Neural progenitor cell (in vitro differentiated cells): ENCODE results near the gene DRD2. TPM values are rescaled to one million over a fixed set of nuclear protein-coding genes. Genes with fewer than 3 reads are reported as not detected.

ENCODE experiments used
- DNase-seq: peaks from one replicate; pipeline ENCODE4 v3.0.0-alpha.2; 2016; ENCODE audit warnings: low spot score
- H2AFZ ChIP-seq: fragments of 200-600 bp; sonication (generic); replicated peaks from 2 replicates; pipeline ENCODE4 v1.6.1; 2016; ENCODE audit warnings: antibody characterized with exemption
- H3F3A ChIP-seq: fragments of 200-600 bp; sonication (generic); 2 replicates; pipeline ENCODE4 v1.6.1; 2016; ENCODE audit warnings: antibody characterized with exemption, low read depth
- H3K27ac ChIP-seq: fragments of 200-600 bp; sonication (generic); 2 replicates; pipeline ENCODE4 v1.5.1; 2016; ENCODE audit warnings: mild to moderate bottlenecking
- H3K27me3 ChIP-seq: fragments of 200-600 bp; sonication (generic); 2 replicates; pipeline ENCODE4 v1.6.1; 2016; ENCODE audit warnings: mild to moderate bottlenecking, moderate library complexity
- H3K36me3 ChIP-seq: fragments of 200-600 bp; sonication (generic); 2 replicates; pipeline ENCODE4 v1.5.1; 2016
- H3K4me1 ChIP-seq: fragments of 200-600 bp; sonication (generic); 2 replicates; pipeline ENCODE4 v1.6.1; 2016; ENCODE audit warnings: mixed run types
- H3K4me2 ChIP-seq: fragments of 200-600 bp; sonication (generic); 2 replicates; pipeline ENCODE4 v1.6.1; 2016
- H3K4me3 ChIP-seq: fragments of 200-600 bp; sonication (generic); 2 replicates; pipeline ENCODE4 v1.5.1; 2016
- H3K79me2 ChIP-seq: fragments of 200-600 bp; sonication (generic); 2 replicates; pipeline ENCODE4 v1.6.1; 2016; ENCODE audit warnings: low read depth
- H3K9ac ChIP-seq: fragments of 200-600 bp; sonication (generic); 2 replicates; pipeline ENCODE4 v1.6.1; 2016
- H3K9me3 ChIP-seq: fragments of 200-600 bp; sonication (generic); 2 replicates; pipeline ENCODE4 v1.5.1; 2016; ENCODE audit warnings: low read depth
- H4K20me1 ChIP-seq: fragments of 200-600 bp; sonication (generic); 2 replicates; pipeline ENCODE4 v1.6.1; 2016; ENCODE audit warnings: low read depth
- H3K27ac Mint-ChIP-seq: 3 replicates; pipeline ENCODE4 v1.8.0; 2021; ENCODE audit warnings: mixed read lengths
- H3K27me3 Mint-ChIP-seq: 2 replicates; pipeline ENCODE4 v1.8.0; 2022; ENCODE audit warnings: low read depth, mild to moderate bottlenecking, inconsistent platforms, moderate library complexity, mixed read lengths; ENCODE audit not compliant: insufficient read depth
- H3K36me3 Mint-ChIP-seq: 3 replicates; pipeline ENCODE4 v1.8.0; 2021; ENCODE audit warnings: mixed read lengths
- H3K4me1 Mint-ChIP-seq: 3 replicates; pipeline ENCODE4 v1.8.0; 2021; ENCODE audit warnings: mixed read lengths
- H3K4me3 Mint-ChIP-seq: 3 replicates; pipeline ENCODE4 v1.8.0; 2021; ENCODE audit warnings: mild to moderate bottlenecking, moderate library complexity, mixed read lengths
- H3K9me3 Mint-ChIP-seq: 3 replicates; pipeline ENCODE4 v1.8.0; 2020; ENCODE audit warnings: mixed read lengths
- EZH2 ChIP-seq: fragments of 200-600 bp; sonication (generic); IDR thresholded peaks from 2 replicates; pipeline ENCODE4 v1.6.1; 2017; ENCODE audit warnings: antibody characterized with exemption, mild to moderate bottlenecking, moderate library complexity
- EZH2phosphoT487 ChIP-seq: fragments of 200-600 bp; sonication (generic); IDR thresholded peaks from 2 replicates; pipeline ENCODE4 v1.6.1; 2017; ENCODE audit warnings: antibody characterized with exemption
- total RNA-seq: library from RNA; depleted of rRNA; stranded (reverse); fragments of >200 nt; gene quantifications from 2 replicates; pipeline ENCODE4 v1.2.3, GENCODE V29; 2015; ENCODE audit warnings: low replicate concordance
- TF ChIP-seq, protein P1 (sequence below): fragments of 200-600 bp; sonication (generic); IDR thresholded peaks from 2 replicates; pipeline ENCODE4 v1.5.1; 2017; ENCODE audit warnings: antibody characterized with exemption, mild to moderate bottlenecking

Gene DRD2
- total RNA-seq, 1 donor from 2014 or later: 0.21 TPM

DNA sequence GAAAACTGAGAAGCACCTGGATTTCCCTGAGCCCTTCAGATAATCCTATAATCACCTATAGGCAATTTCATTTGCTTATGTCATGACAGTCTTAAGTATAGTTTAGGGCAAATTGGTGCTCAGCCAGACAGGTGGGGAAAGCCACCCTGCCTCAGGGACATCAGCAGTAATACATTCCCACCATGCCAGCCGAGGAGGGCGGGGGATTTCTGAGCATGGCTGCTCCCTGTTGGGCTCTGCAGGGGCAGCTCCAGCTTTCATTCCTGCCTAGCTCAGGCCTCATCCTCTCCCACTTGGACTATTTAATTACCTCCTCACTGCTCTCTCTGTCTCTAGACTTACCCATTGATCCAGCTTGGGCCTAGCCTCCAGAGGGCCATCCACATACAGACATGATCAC is 9.0 kb upstream of the DRD2 start:
- H3F3A ChIP-seq: no peaks in the 10 kb centered on the region
- H3K36me3 ChIP-seq: no peaks in the 10 kb centered on the region
- H3K4me3 Mint-ChIP-seq: no peak overlapping the region
- H3K9me3 ChIP-seq: no peaks in the 10 kb centered on the region
- DNase-seq: no peak
- no peaks in the 10 kb centered on the region for H3K36me3 Mint-ChIP-seq
- H3K9me3 Mint-ChIP-seq: no peaks in the 10 kb centered on the region
- peaks cover 3% of the 10 kb centered on the region for H3K4me1 Mint-ChIP-seq
- TF ChIP-seq EZH2 (no peak), EZH2phosphoT487 (no peak)
- TF ChIP-seq, protein P1, sequence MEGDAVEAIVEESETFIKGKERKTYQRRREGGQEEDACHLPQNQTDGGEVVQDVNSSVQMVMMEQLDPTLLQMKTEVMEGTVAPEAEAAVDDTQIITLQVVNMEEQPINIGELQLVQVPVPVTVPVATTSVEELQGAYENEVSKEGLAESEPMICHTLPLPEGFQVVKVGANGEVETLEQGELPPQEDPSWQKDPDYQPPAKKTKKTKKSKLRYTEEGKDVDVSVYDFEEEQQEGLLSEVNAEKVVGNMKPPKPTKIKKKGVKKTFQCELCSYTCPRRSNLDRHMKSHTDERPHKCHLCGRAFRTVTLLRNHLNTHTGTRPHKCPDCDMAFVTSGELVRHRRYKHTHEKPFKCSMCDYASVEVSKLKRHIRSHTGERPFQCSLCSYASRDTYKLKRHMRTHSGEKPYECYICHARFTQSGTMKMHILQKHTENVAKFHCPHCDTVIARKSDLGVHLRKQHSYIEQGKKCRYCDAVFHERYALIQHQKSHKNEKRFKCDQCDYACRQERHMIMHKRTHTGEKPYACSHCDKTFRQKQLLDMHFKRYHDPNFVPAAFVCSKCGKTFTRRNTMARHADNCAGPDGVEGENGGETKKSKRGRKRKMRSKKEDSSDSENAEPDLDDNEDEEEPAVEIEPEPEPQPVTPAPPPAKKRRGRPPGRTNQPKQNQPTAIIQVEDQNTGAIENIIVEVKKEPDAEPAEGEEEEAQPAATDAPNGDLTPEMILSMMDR: no peak
- no peak overlapping the region for H3K4me3 ChIP-seq
- H3K4me1 ChIP-seq: no peaks in the 10 kb centered on the region
- no peaks in the 10 kb centered on the region for H3K27me3 ChIP-seq
- H2AFZ ChIP-seq: no peak overlapping the region
- no peak overlapping the region for H3K9ac ChIP-seq
- no peaks in the 10 kb centered on the region for H3K79me2 ChIP-seq
- H3K27ac ChIP-seq: no peak overlapping the region
- H3K27ac Mint-ChIP-seq: no peak overlapping the region
- no peak overlapping the region for H3K4me2 ChIP-seq
- peaks cover 14% of the 10 kb centered on the region for H3K27me3 Mint-ChIP-seq
- no peaks in the 10 kb centered on the region for H4K20me1 ChIP-seq

DNA sequence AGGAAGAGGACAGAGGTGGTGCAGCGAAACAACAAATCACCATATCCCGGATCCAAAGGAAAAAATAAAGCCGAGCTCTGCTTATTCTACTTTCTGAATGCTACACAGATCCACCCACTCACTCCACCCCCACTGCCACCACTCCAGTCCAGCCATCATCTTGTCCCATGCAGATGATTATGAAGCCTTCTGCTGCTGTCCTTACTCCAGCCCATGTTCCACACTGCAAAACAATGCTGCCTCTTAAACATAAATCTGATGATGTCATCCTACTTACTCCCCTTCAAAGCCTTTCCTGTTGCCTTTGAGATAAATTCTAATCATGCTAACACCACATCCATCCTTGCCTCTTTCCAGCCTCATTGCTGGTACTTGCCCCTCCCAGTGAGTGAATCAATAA is 6.5 kb upstream of the DRD2 start:
- Histone ChIP-seq H3K36me3 (no peaks in the 10 kb centered on the region), H3K79me2 (no peaks in the 10 kb centered on the region), H3K9ac (no peak overlapping the region), H3K9me3 (no peaks in the 10 kb centered on the region), H3F3A (no peaks in the 10 kb centered on the region), H3K4me3 (no peak overlapping the region), H3K4me1 (no peaks in the 10 kb centered on the region), H2AFZ (no peak overlapping the region), H3K27me3 (peaks cover 13% of the 10 kb centered on the region), H3K27ac (no peak overlapping the region), H3K4me2 (no peak overlapping the region), H4K20me1 (no peaks in the 10 kb centered on the region)
- DNase-seq: no peak
- H3K4me1 Mint-ChIP-seq: peaks cover 3% of the 10 kb centered on the region
- H3K27me3 Mint-ChIP-seq: peaks cover 30% of the 10 kb centered on the region
- no peak overlapping the region for H3K4me3 Mint-ChIP-seq
- TF ChIP-seq EZH2phosphoT487: no peak
- TF ChIP-seq, protein P1: no peak
- no peak for TF ChIP-seq EZH2
- no peaks in the 10 kb centered on the region for H3K9me3 Mint-ChIP-seq
- H3K36me3 Mint-ChIP-seq: no peaks in the 10 kb centered on the region
- no peak overlapping the region for H3K27ac Mint-ChIP-seq

DNA sequence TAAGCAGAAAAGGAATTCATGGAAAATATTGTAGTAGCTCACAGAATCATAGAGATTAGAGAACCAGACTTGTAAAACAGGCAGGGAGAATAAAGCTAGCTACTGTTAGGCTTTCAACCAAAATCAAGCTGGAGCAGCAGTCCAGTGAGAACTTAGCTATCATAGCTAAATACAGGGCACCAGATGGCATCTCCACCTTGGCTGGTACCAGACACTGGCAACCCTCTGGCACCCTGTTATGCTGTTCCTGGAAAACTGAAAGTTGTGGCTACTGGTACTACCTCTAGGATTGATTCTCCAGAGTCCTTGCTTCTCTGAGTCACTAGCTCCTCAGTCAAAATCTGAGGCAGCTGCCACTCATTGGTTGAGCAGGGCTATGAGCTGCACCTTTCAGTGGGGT is 6.0 kb upstream of the DRD2 start:
- no peak for TF ChIP-seq EZH2
- Histone ChIP-seq H3K36me3 (no peaks in the 10 kb centered on the region), H3K4me2 (no peak overlapping the region), H3K27me3 (peaks cover 17% of the 10 kb centered on the region), H3K4me1 (no peaks in the 10 kb centered on the region), H3K4me3 (no peak overlapping the region), H3K9ac (no peak overlapping the region), H3F3A (no peaks in the 10 kb centered on the region), H3K9me3 (no peaks in the 10 kb centered on the region), H3K27ac (no peak overlapping the region), H4K20me1 (peaks cover under 1% of the 10 kb centered on the region), H3K79me2 (no peaks in the 10 kb centered on the region), H2AFZ (no peak overlapping the region)
- no peaks in the 10 kb centered on the region for H3K36me3 Mint-ChIP-seq
- H3K9me3 Mint-ChIP-seq: peaks cover under 1% of the 10 kb centered on the region
- no peak for DNase-seq
- H3K4me1 Mint-ChIP-seq: peaks cover 3% of the 10 kb centered on the region
- H3K4me3 Mint-ChIP-seq: no peak overlapping the region
- H3K27ac Mint-ChIP-seq: no peak overlapping the region
- peaks cover 35% of the 10 kb centered on the region for H3K27me3 Mint-ChIP-seq

DNA sequence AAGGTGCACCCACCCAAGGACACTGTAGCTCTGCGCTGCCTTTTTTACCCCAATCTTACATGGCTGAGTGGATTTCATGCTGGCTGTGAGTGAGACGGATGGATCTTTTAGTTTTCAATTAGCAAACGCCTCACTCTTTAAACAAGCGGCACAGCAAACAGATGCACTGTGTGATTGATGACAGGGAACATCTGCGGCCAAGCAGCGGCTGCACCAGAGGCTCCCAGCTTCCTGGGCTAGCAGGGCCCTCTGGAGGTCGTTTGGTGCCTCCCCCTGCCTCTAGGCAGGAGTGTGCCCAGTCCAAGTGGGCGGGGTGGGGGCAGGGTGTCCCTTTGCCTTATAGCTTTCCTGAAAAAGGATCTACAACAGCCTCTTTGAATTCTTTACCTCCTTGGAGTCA is 2.1 kb upstream of the DRD2 start:
- Histone ChIP-seq H3K36me3 (no peaks in the 10 kb centered on the region), H3K27ac (no peak overlapping the region), H3K27me3 (peaks cover 56% of the 10 kb centered on the region), H3F3A (peaks cover 5% of the 10 kb centered on the region), H3K4me1 (peaks cover 4% of the 10 kb centered on the region), H4K20me1 (peaks cover 23% of the 10 kb centered on the region), H2AFZ (no peak overlapping the region), H3K79me2 (no peaks in the 10 kb centered on the region), H3K4me2 (no peak overlapping the region), H3K9ac (no peak overlapping the region), H3K4me3 (no peak overlapping the region), H3K9me3 (no peaks in the 10 kb centered on the region)
- TF ChIP-seq, protein P1: peak; percentile 43
- no peak for TF ChIP-seq EZH2phosphoT487
- H3K27me3 Mint-ChIP-seq: peaks cover 62% of the 10 kb centered on the region
- H3K9me3 Mint-ChIP-seq: peaks cover 3% of the 10 kb centered on the region
- no peak overlapping the region for H3K4me3 Mint-ChIP-seq
- H3K27ac Mint-ChIP-seq: no peak overlapping the region
- no peaks in the 10 kb centered on the region for H3K36me3 Mint-ChIP-seq
- DNase-seq: peak; percentile 50
- peaks cover 9% of the 10 kb centered on the region for H3K4me1 Mint-ChIP-seq
